Liver (tissue), 9 donors: Measurements from ENCODE around the gene MLLT10. TPM values are rescaled to one million over a fixed set of nuclear protein-coding genes. Genes with fewer than 3 reads are reported as not detected.

ENCODE experiments used
- DNase-seq: peaks from one replicate; pipeline ENCODE4 v3.0.0-alpha.2; 2017; ENCODE audit warnings: low spot score
- H3K27ac ChIP-seq, 2 donors: one replicate each; pipeline ENCODE4 v1.7.0; 2013; ENCODE audit warnings: inconsistent platforms in 2 of 2, low read length in 2 of 2, control low read depth in 1 of 2, low read depth in 1 of 2, mild to moderate bottlenecking in 1 of 2
- H3K27me3 ChIP-seq, 4 donors: one replicate each; pipeline versions ENCODE4 v1.6.1 to v1.7.0; 2013; ENCODE audit warnings: low read length in 3 of 4, inconsistent platforms in 1 of 4, mild to moderate bottlenecking in 1 of 4, moderate library complexity in 1 of 4; ENCODE audit not compliant: control insufficient read depth in 4 of 4, insufficient read depth in 4 of 4
- H3K36me3 ChIP-seq, 4 donors: one replicate each; pipeline versions ENCODE4 v1.6.1 to v1.7.0; 2013; ENCODE audit warnings: low read length in 3 of 4, mild to moderate bottlenecking in 3 of 4, low read depth in 1 of 4, moderate library complexity in 1 of 4; ENCODE audit not compliant: control insufficient read depth in 4 of 4, insufficient read depth in 3 of 4
- H3K4me1 ChIP-seq, 4 donors: one replicate each; pipeline versions ENCODE4 v1.6.1 to v1.7.0; 2013; ENCODE audit warnings: low read length in 3 of 4, mild to moderate bottlenecking in 3 of 4, moderate library complexity in 1 of 4; ENCODE audit not compliant: control insufficient read depth in 4 of 4, insufficient read depth in 4 of 4
- H3K4me3 ChIP-seq, 3 donors: one replicate each; pipeline versions ENCODE4 v1.6.1 to v1.7.0; 2013; ENCODE audit warnings: low read length in 3 of 3, control low read depth in 1 of 3, low read depth in 1 of 3, mild to moderate bottlenecking in 1 of 3
- H3K9ac ChIP-seq, 2 donors: one replicate each; pipeline ENCODE4 v1.7.0; 2013; ENCODE audit warnings: low read length in 2 of 2, mild to moderate bottlenecking in 2 of 2, moderate library complexity in 2 of 2, control low read depth in 1 of 2, low read depth in 1 of 2
- H3K9me3 ChIP-seq, 4 donors: one replicate each; pipeline versions ENCODE4 v1.6.1 to v1.7.0; 2013; ENCODE audit warnings: low read length in 3 of 4; ENCODE audit not compliant: control insufficient read depth in 4 of 4
- ATF3 ChIP-seq: IDR thresholded peaks from 2 replicates; pipeline ENCODE4 v1.6.1; 2016; ENCODE audit warnings: antibody characterized with exemption
- FOXA1 ChIP-seq: IDR thresholded peaks from 2 replicates; pipeline ENCODE4 v1.6.1; 2016; ENCODE audit warnings: antibody characterized with exemption
- FOXA2 ChIP-seq: IDR thresholded peaks from 2 replicates; pipeline ENCODE4 v1.6.1; 2016; ENCODE audit warnings: antibody characterized with exemption
- GABPA ChIP-seq, 2 donors: IDR thresholded peaks in 1 of 2; conservative IDR thresholded peaks in 1 of 2; 2 replicates each; pipeline ENCODE4 v1.6.1; 2016; ENCODE audit warnings: antibody characterized with exemption in 2 of 2, mild to moderate bottlenecking in 1 of 2, moderate library complexity in 1 of 2
- HNF4A ChIP-seq, 2 donors: conservative IDR thresholded peaks; 2 replicates each; pipeline ENCODE4 v1.6.1; 2016; ENCODE audit warnings: antibody characterized with exemption in 2 of 2, mild to moderate bottlenecking in 2 of 2
- HNF4G ChIP-seq: IDR thresholded peaks from 2 replicates; pipeline ENCODE4 v1.6.1; 2016; ENCODE audit warnings: antibody characterized with exemption
- JUND ChIP-seq, 2 donors: IDR thresholded peaks; 2 replicates each; pipeline ENCODE4 v1.6.1; 2016; ENCODE audit warnings: antibody characterized with exemption in 2 of 2
- TAF1 ChIP-seq: conservative IDR thresholded peaks from 2 replicates; pipeline ENCODE4 v1.6.1; 2016; ENCODE audit warnings: antibody characterized with exemption, mild to moderate bottlenecking
- YY1 ChIP-seq: IDR thresholded peaks from 2 replicates; pipeline ENCODE4 v1.6.1; 2016; ENCODE audit warnings: antibody characterized with exemption, mild to moderate bottlenecking
- WGBS: extraction: QIAGEN DNeasy Blood & Tissue Kit; methylation state at CpG from one replicate; pipeline ENCODE4 v1.1.7; 2013; 5-methylcytosine and 5-hydroxymethylcytosine counted together
- polyA plus RNA-seq, 2 donors: library from polyadenylated mRNA; stranded (reverse) in 1 of 2; unstranded in 1 of 2; fragments of 200-250 nt in 1 of 2; fragments of >200 nt in 1 of 2; fragmentation: Nextera tagmentation in 1 of 2; extraction: Ambion mirVana in 1 of 2; gene quantifications; one replicate each; pipeline versions ENCODE4 v1.2.1 to v1.2.3, GENCODE V29; 2013 to 2015
- total RNA-seq, 2 donors: library from RNA; depleted of rRNA; stranded (reverse); fragments of >200 nt; gene quantifications; one replicate each; pipeline ENCODE4 v1.2.3, GENCODE V29; 2014
- TF ChIP-seq, protein P1 (sequence below): fragments of 150-350 bp; IDR thresholded peaks from 2 replicates; pipeline ENCODE4 v1.5.1; 2017; ENCODE audit warnings: improper control_type of control experiment, low read depth, low read length; ENCODE audit not compliant: missing input control
- TF ChIP-seq, protein P2 (sequence below): IDR thresholded peaks from 2 replicates; pipeline ENCODE4 v1.6.1; 2016; ENCODE audit warnings: antibody characterized with exemption, mild to moderate bottlenecking
- donor health status: healthy.
- donor health status: healthy.
- donor health status: healthy.
- donor health status: healthy.
- donor health status: healthy.

Gene MLLT10
- total and polyA plus RNA-seq, 4 donors, result 11.9 to 47.4 (median 22.6) TPM

DNA sequence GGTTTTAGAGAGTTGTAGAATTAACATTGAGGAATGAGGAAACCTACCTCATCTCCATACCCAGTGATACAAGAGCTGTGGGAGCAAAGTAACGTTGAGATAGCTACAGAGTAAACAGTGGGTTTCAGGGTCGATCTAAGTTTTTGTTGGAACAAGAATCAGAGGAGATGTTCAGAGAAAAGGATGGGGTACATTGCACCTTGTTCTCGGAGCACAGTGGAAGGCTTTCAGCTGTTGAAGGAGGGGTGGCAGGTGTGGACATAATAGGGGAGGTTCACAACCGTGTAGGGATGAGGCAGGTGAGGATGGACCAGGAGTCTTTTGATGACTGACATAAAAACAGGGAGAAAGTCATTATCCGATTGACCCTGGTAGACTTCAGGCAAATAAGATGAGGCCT lies 121.7 kb downstream of the MLLT10 start:
- TF ChIP-seq YY1, result no peak
- TF ChIP-seq TAF1, result no peak
- TF ChIP-seq, protein P1, sequence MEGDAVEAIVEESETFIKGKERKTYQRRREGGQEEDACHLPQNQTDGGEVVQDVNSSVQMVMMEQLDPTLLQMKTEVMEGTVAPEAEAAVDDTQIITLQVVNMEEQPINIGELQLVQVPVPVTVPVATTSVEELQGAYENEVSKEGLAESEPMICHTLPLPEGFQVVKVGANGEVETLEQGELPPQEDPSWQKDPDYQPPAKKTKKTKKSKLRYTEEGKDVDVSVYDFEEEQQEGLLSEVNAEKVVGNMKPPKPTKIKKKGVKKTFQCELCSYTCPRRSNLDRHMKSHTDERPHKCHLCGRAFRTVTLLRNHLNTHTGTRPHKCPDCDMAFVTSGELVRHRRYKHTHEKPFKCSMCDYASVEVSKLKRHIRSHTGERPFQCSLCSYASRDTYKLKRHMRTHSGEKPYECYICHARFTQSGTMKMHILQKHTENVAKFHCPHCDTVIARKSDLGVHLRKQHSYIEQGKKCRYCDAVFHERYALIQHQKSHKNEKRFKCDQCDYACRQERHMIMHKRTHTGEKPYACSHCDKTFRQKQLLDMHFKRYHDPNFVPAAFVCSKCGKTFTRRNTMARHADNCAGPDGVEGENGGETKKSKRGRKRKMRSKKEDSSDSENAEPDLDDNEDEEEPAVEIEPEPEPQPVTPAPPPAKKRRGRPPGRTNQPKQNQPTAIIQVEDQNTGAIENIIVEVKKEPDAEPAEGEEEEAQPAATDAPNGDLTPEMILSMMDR, result no peak
- TF ChIP-seq FOXA1, result no peak
- TF ChIP-seq HNF4G, result no peak
- no peak for TF ChIP-seq HNF4A (conservative IDR thresholded peaks at IDR 0.05)
- TF ChIP-seq FOXA2, result no peak
- TF ChIP-seq JUND (IDR thresholded peaks at IDR 0.05), result no peak
- TF ChIP-seq, protein P2, sequence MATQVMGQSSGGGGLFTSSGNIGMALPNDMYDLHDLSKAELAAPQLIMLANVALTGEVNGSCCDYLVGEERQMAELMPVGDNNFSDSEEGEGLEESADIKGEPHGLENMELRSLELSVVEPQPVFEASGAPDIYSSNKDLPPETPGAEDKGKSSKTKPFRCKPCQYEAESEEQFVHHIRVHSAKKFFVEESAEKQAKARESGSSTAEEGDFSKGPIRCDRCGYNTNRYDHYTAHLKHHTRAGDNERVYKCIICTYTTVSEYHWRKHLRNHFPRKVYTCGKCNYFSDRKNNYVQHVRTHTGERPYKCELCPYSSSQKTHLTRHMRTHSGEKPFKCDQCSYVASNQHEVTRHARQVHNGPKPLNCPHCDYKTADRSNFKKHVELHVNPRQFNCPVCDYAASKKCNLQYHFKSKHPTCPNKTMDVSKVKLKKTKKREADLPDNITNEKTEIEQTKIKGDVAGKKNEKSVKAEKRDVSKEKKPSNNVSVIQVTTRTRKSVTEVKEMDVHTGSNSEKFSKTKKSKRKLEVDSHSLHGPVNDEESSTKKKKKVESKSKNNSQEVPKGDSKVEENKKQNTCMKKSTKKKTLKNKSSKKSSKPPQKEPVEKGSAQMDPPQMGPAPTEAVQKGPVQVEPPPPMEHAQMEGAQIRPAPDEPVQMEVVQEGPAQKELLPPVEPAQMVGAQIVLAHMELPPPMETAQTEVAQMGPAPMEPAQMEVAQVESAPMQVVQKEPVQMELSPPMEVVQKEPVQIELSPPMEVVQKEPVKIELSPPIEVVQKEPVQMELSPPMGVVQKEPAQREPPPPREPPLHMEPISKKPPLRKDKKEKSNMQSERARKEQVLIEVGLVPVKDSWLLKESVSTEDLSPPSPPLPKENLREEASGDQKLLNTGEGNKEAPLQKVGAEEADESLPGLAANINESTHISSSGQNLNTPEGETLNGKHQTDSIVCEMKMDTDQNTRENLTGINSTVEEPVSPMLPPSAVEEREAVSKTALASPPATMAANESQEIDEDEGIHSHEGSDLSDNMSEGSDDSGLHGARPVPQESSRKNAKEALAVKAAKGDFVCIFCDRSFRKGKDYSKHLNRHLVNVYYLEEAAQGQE, result no peak
- no peak for TF ChIP-seq ATF3
- 78% methylated on average over 5 of the region's 5 CpGs for WGBS
- H3K4me3 ChIP-seq, result no peak overlapping the region
- H3K4me1 ChIP-seq, result peaks cover 0 to 1% (median 0%) of the 10 kb centered on the region in 4 donors
- no peak overlapping the region for H3K27ac ChIP-seq
- H3K36me3 ChIP-seq, result peaks cover 0 to 8% (median 0%) of the 10 kb centered on the region in 4 donors
- no peaks in the 10 kb centered on the region for H3K27me3 ChIP-seq
- no peaks in the 10 kb centered on the region for H3K9me3 ChIP-seq
- DNase-seq, result no peak
- H3K9ac ChIP-seq, result no peak overlapping the region

- DNase-seq, result no peak
- H3K9me3 ChIP-seq, result no peaks in the 10 kb centered on the region
- no peak overlapping the region for H3K4me3 ChIP-seq
- WGBS, result 96% methylated on average over 1 of the region's 1 CpG
- H3K9ac ChIP-seq, result no peak overlapping the region
- H3K27ac ChIP-seq, result no peak overlapping the region
- H3K27me3 ChIP-seq, result no peaks in the 10 kb centered on the region
- no peak for TF ChIP-seq GABPA (IDR thresholded peaks at IDR 0.05 in 1 of 2, conservative IDR thresholded peaks at IDR 0.05 in 1 of 2)
- no peak for TF ChIP-seq ATF3
- TF ChIP-seq HNF4A (conservative IDR thresholded peaks at IDR 0.05), result no peak
- TF ChIP-seq, protein P2, result no peak
- TF ChIP-seq FOXA2, result no peak
- TF ChIP-seq, protein P1, result no peak
- TF ChIP-seq JUND (IDR thresholded peaks at IDR 0.05), result no peak
- peaks cover 0 to 2% (median under 1%) of the 10 kb centered on the region in 4 donors for H3K36me3 ChIP-seq
- H3K4me1 ChIP-seq, result peaks cover 0 to 1% (median 0%) of the 10 kb centered on the region in 4 donors
Observed at GRCh38 chr10:21661087-21661486, 127.1 kb downstream of the MLLT10 start.
